ENCODE measurements around the gene CFAP57. TPM values are rescaled to one million over a fixed set of nuclear protein-coding genes. Genes with fewer than 3 reads are reported as not detected.

CFAP57 gene
- total and polyA plus RNA-seq, 2 of the 13 experiments (the other 11 are each of a cell fraction or from before 2014, with no cell fraction given): 0.01 TPM; not detected in 1

GRCh38 chr1:43172527-43172972 is 420 bp downstream of the CFAP57 start (continued):
- TF ChIP-seq ZNF441 (CRISPR knock-in tag; IDR thresholded peaks at IDR 0.05; ENCODE audit: borderline replicate concordance) (peak; percentile 54; the same call in 1 of the 2 replicates), DBP (CRISPR knock-in tag; IDR thresholded peaks at IDR 0.05; ENCODE audit: not compliant biosample characterization) (no peak), ZNF775 (CRISPR knock-in tag; IDR thresholded peaks at IDR 0.05; ENCODE audit: borderline replicate concordance) (0 out of 2 replicates have a peak, but pooled peaks have one; percentile 46), ZNF30 (CRISPR knock-in tag; IDR thresholded peaks at IDR 0.05) (peak; percentile 92), ZBTB25 (CRISPR knock-in tag; IDR thresholded peaks at IDR 0.05) (0 out of 2 replicates have a peak, but pooled peaks have one; percentile 6), ZNF263 (CRISPR knock-in tag; IDR thresholded peaks at IDR 0.05) (peak; percentile 81), ARNT (IDR thresholded peaks at IDR 0.05) (no peak), NR2F1 (CRISPR knock-in tag; IDR thresholded peaks at IDR 0.05) (no peak), ZGPAT (CRISPR knock-in tag; IDR thresholded peaks at IDR 0.05) (0 out of 2 replicates have a peak, but pooled peaks have one; percentile 2), HCFC1 (IDR thresholded peaks at IDR 0.05; ENCODE audit: low read depth, low read length) (no peak), ZNF232 (CRISPR knock-in tag; IDR thresholded peaks at IDR 0.05; ENCODE audit: borderline replicate concordance) (0 out of 2 replicates have a peak, but pooled peaks have one; percentile 53), E2F1 (CRISPR knock-in tag; IDR thresholded peaks at IDR 0.05) (peak; percentile 70), ZNF883 (CRISPR knock-in tag; IDR thresholded peaks at IDR 0.05; ENCODE audit: not compliant biosample characterization) (no peak), FOXO4 (CRISPR knock-in tag; conservative IDR thresholded peaks at IDR 0.05) (0 out of 2 replicates have a peak, but pooled peaks have one; percentile 83), NFYB (CRISPR knock-in tag; IDR thresholded peaks at IDR 0.05) (0 out of 2 replicates have a peak, but pooled peaks have one; percentile 13), RNF2 (conservative IDR thresholded peaks at IDR 0.05; ENCODE audit: low read depth) (peak; percentile 31; the same call in 1 of the 2 replicates), ZNF704 (CRISPR knock-in tag; IDR thresholded peaks at IDR 0.05; ENCODE audit: borderline replicate concordance) (peak; percentile 58; the same call in 1 of the 2 replicates), RARA (CRISPR knock-in tag; IDR thresholded peaks at IDR 0.05) (peak; percentile 24; the same call in 1 of the 2 replicates), MAX (IDR thresholded peaks at IDR 0.05) (peak; percentile 92), MAZ (IDR thresholded peaks at IDR 0.05; ENCODE audit: borderline replicate concordance, low read depth, low read length) (no peak), MAZ (CRISPR knock-in tag; IDR thresholded peaks at IDR 0.05; ENCODE audit: low read depth) (0 out of 2 replicates have a peak, but pooled peaks have one; percentile 19), ZNF230 (CRISPR knock-in tag; IDR thresholded peaks at IDR 0.05) (0 out of 2 replicates have a peak, but pooled peaks have one; percentile 43), CCDC6 (CRISPR knock-in tag; IDR thresholded peaks at IDR 0.05) (no peak)
